HEK293 (cell line): ENCODE measurements around the gene TP53BP2.

Experiments used
- CTCF ChIA-PET: fragments of 350-600 bp; formaldehyde crosslinking; extraction: SDS; loops from one replicate; lab custom pipeline; 2021; ENCODE audit warnings: antibody characterized with exemption; lab: Yijun Ruan, JAX
- POLR2A ChIA-PET: fragments of 300-600 bp; formaldehyde crosslinking; extraction: SDS; loops from one replicate; lab custom pipeline; 2020; ENCODE audit warnings: antibody characterized with exemption, inconsistent platforms; lab: Yijun Ruan, JAX
- H3K27ac ChIP-seq: fragments of 200-500 bp; sonication (Bioruptor generic); 2 replicates; pipeline ENCODE4 v1.5.1; 2014; ENCODE audit warnings: low read depth, low read length, control low read depth, inconsistent platforms; ENCODE audit errors: extremely low read depth
- H3K36me3 ChIP-seq, 2 experiments: fragments of 200-500 bp in 1 of 2; sonication (Bioruptor generic) in 1 of 2; 1 replicate in 1 of 2; 2 replicates in 1 of 2; pipeline ENCODE4 v1.5.1; 2014 to 2017; ENCODE audit warnings: inconsistent platforms in 2 of 2, low read length in 2 of 2; ENCODE audit not compliant: control insufficient read depth in 2 of 2, insufficient read depth in 1 of 2
- H3K4me1 ChIP-seq: fragments of 200-500 bp; sonication (Bioruptor generic); 2 replicates; pipeline ENCODE4 v1.5.1; 2014; ENCODE audit warnings: mild to moderate bottlenecking, low read length, inconsistent platforms; ENCODE audit not compliant: control insufficient read depth, insufficient read depth
- H3K4me3 ChIP-seq: 2 replicates; pipeline ENCODE4 v1.5.1; 2011; ENCODE audit warnings: low read depth, mild to moderate bottlenecking, control low read depth, low read length, moderate library complexity
- H3K9me3 ChIP-seq: fragments of 200-500 bp; sonication (Bioruptor generic); 2 replicates; pipeline ENCODE4 v1.5.1; 2014; ENCODE audit warnings: low read depth, low read length, inconsistent platforms; ENCODE audit not compliant: control insufficient read depth, insufficient read depth
- GLI4 ChIP-seq: fragments of 450-650 bp; formaldehyde crosslinking; IDR thresholded peaks from 2 replicates; pipeline ENCODE4 v1.5.1; 2016; ENCODE audit warnings: missing biosample characterization, missing genetic modification characterization
- GLIS2 ChIP-seq: fragments of 450-650 bp; formaldehyde crosslinking; IDR thresholded peaks from 2 replicates; pipeline ENCODE4 v1.5.1; 2016; ENCODE audit warnings: missing biosample characterization, missing genetic modification characterization
- SP3 ChIP-seq: fragments of 450-650 bp; formaldehyde crosslinking; IDR thresholded peaks from 2 replicates; pipeline ENCODE4 v1.5.1; 2016; ENCODE audit warnings: missing biosample characterization, missing genetic modification characterization
- ZBTB17 ChIP-seq: fragments of 450-650 bp; formaldehyde crosslinking; IDR thresholded peaks from 2 replicates; pipeline ENCODE4 v1.5.1; 2016; ENCODE audit warnings: missing biosample characterization, missing genetic modification characterization
- ZBTB7A ChIP-seq: fragments of 450-650 bp; formaldehyde crosslinking; IDR thresholded peaks from 2 replicates; pipeline ENCODE4 v1.5.1; 2016; ENCODE audit warnings: low read depth, missing biosample characterization, missing genetic modification characterization
- ZFP69B ChIP-seq: fragments of 450-650 bp; formaldehyde crosslinking; IDR thresholded peaks from 2 replicates; pipeline ENCODE4 v1.5.1; 2016; ENCODE audit warnings: missing biosample characterization, missing genetic modification characterization
- ZNF202 ChIP-seq: fragments of 450-650 bp; formaldehyde crosslinking; IDR thresholded peaks from 2 replicates; pipeline ENCODE4 v1.5.1; 2016; ENCODE audit warnings: missing biosample characterization, missing genetic modification characterization, borderline replicate concordance
- ZNF239 ChIP-seq: fragments of 450-650 bp; formaldehyde crosslinking; IDR thresholded peaks from 2 replicates; pipeline ENCODE4 v1.5.1; 2016; ENCODE audit warnings: missing biosample characterization, missing genetic modification characterization
- ZNF324 ChIP-seq: fragments of 450-650 bp; formaldehyde crosslinking; IDR thresholded peaks from 2 replicates; pipeline ENCODE4 v1.5.1; 2016; ENCODE audit warnings: missing biosample characterization, missing genetic modification characterization
- ZNF521 ChIP-seq: fragments of 450-650 bp; formaldehyde crosslinking; IDR thresholded peaks from 2 replicates; pipeline ENCODE4 v1.5.1; 2017; ENCODE audit warnings: missing biosample characterization, mild to moderate bottlenecking, missing genetic modification characterization
- ZNF530 ChIP-seq: fragments of 450-650 bp; formaldehyde crosslinking; IDR thresholded peaks from 2 replicates; pipeline ENCODE4 v1.5.1; 2016; ENCODE audit warnings: low read depth, missing biosample characterization, missing genetic modification characterization
- ZNF624 ChIP-seq: fragments of 450-650 bp; formaldehyde crosslinking; IDR thresholded peaks from 2 replicates; pipeline ENCODE4 v1.5.1; 2017; ENCODE audit warnings: missing biosample characterization, missing genetic modification characterization
- ZNF629 ChIP-seq: fragments of 450-650 bp; formaldehyde crosslinking; IDR thresholded peaks from 2 replicates; pipeline ENCODE4 v1.5.1; 2017; ENCODE audit warnings: missing biosample characterization, missing genetic modification characterization
- ZNF670 ChIP-seq: fragments of 450-650 bp; formaldehyde crosslinking; IDR thresholded peaks from 2 replicates; pipeline ENCODE4 v1.5.1; 2016; ENCODE audit warnings: missing biosample characterization, missing genetic modification characterization, low read depth
- ZNF747 ChIP-seq: fragments of 450-650 bp; formaldehyde crosslinking; IDR thresholded peaks from 2 replicates; pipeline ENCODE4 v1.5.1; 2016; ENCODE audit warnings: missing biosample characterization, missing genetic modification characterization
- ZNF776 ChIP-seq: fragments of 450-650 bp; formaldehyde crosslinking; IDR thresholded peaks from 2 replicates; pipeline ENCODE4 v1.5.0; 2017; ENCODE audit warnings: missing biosample characterization, missing genetic modification characterization, borderline replicate concordance
- ZNF843 ChIP-seq: fragments of 450-650 bp; formaldehyde crosslinking; IDR thresholded peaks from 2 replicates; pipeline ENCODE4 v1.5.1; 2016; ENCODE audit warnings: missing biosample characterization, missing genetic modification characterization
- ZXDB ChIP-seq: fragments of 450-650 bp; formaldehyde crosslinking; IDR thresholded peaks from 2 replicates; pipeline ENCODE4 v1.5.1; 2016; ENCODE audit warnings: missing biosample characterization, missing genetic modification characterization
- TF ChIP-seq, protein P1 (sequence below): fragments of 450-650 bp; formaldehyde crosslinking; IDR thresholded peaks from 2 replicates; pipeline ENCODE4 v1.5.1; 2016; ENCODE audit warnings: missing biosample characterization, missing genetic modification characterization
- TF ChIP-seq, protein P2 (sequence below): fragments of 450-650 bp; formaldehyde crosslinking; IDR thresholded peaks from 2 replicates; pipeline ENCODE4 v1.5.1; 2017; ENCODE audit warnings: missing biosample characterization, missing genetic modification characterization
- TF ChIP-seq, protein P3 (sequence below): IDR thresholded peaks from 2 replicates; pipeline ENCODE4 v1.6.1; 2011; ENCODE audit warnings: mild to moderate bottlenecking, low read depth, low read length, borderline replicate concordance
- TF ChIP-seq, protein P4 (sequence below): fragments of 450-650 bp; formaldehyde crosslinking; IDR thresholded peaks from 2 replicates; pipeline ENCODE4 v1.5.1; 2016; ENCODE audit warnings: missing biosample characterization, missing genetic modification characterization
- TF ChIP-seq, protein P5 (sequence below): fragments of 450-650 bp; formaldehyde crosslinking; IDR thresholded peaks from 2 replicates; pipeline ENCODE4; 2016; ENCODE audit warnings: missing biosample characterization, missing genetic modification characterization
- TF ChIP-seq, protein P6 (sequence below): fragments of 450-650 bp; formaldehyde crosslinking; IDR thresholded peaks from 2 replicates; pipeline ENCODE4 v1.5.1; 2017; ENCODE audit warnings: missing biosample characterization, missing genetic modification characterization

Gene TP53BP2

DNA sequence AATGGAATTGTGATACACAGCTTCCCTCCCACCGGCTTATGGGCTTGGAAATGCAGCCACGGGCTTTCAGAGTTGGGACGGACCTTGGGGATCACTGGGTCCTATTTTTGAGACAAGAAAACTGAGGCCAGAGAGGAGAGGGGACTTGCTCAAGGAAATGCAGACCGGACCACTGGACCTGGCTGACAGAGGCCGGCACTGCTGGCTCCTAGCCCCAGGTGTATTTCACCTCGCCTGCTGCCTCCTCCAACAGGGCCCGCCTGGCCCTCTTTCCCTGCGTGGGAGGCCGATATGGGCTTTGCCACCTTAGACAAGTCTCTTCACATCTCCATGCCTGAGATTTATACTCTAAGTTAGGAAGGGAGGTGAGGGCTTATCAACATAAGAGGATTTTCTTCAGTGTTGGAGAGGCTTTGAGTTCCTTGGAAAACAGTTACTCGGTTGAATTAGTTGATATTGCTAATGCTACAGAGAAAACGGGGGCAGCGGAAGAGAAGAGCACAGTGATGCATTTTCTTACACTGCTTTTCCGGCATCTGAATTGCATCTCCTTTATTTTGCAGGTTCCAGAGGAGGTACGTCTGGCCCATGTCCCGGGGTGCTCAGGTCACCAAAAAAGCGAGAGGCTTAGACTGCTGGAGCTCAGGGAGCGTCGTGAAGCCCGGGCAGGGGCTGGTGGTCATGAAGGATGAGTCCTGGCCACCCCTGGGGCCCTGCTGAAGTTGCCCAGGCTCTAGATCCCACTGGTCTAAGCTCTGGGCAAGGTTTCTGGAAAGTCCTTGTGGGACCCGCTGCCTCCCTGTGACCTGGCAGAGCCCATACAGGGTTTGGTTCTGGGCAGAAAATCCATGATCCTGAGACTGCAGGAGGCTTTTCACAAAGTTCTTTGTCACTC lies 88.7 kb downstream of the TP53BP2 start:
- POLR2A ChIA-PET: no interaction called here

DNA sequence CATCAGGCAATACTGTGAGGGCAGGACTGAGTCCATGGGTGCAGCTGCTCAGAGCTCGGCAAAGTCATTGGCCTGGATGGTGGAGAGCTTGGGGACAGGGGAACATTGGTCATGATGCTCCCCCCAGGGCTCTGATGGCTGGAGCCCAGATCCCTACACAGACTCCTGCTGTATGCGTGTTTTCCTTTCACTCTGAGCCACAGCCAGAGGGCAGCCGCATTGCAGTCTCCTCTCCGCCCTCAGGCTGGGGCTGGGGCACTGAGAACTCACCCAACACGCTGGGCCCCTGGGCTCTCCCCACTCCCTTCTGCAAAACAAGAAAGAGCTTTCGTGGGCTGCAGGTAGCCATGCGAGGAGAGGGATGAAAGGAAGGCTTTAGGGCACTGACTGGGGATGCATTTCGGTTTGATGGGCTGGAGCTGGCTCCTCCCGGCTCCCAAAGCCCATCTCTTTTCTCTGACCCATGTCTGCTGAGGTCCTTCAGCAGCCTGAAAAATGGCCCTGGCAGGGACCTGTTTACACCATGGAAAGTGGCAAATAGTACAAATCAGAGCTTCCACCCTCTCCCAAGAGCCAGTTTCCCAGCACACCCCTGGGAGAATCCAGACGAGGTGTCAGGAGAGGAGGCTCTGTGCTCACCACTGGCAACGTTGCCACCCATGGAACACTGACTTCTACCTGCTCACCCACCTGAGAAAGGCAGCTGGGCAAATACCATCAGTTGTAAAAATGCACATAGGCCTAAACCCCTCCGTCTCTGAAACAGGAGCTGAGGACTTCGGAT lies 89.6 kb downstream of the TP53BP2 start:
- no peak overlapping the region for H3K4me3 ChIP-seq
- CTCF ChIA-PET: interaction anchor here (0.7 to 1.5 kb wide), 3 partner anchors 55 to 351 kb away, joined by 3 to 4 read pairs (median 4); no protein-coding TSS in a partner anchor
- POLR2A ChIA-PET: no interaction called here
- H3K9me3 ChIP-seq: no peaks in the 10 kb centered on the region
- H3K36me3 ChIP-seq: peaks cover 27 to 95% of the 10 kb centered on the region in 2 experiments; a peak in 2 of 3 replicates
- H3K27ac ChIP-seq: no peak overlapping the region
- no peaks in the 10 kb centered on the region for H3K4me1 ChIP-seq
- TF ChIP-seq ZNF202 (no peak), ZNF629 (tag by site-specific recombination) (no peak), GLIS2 (no peak), GLI4 (tag by site-specific recombination) (no peak), ZNF747 (no peak), ZNF843 (no peak), ZXDB (no peak)
- TF ChIP-seq, protein P1, sequence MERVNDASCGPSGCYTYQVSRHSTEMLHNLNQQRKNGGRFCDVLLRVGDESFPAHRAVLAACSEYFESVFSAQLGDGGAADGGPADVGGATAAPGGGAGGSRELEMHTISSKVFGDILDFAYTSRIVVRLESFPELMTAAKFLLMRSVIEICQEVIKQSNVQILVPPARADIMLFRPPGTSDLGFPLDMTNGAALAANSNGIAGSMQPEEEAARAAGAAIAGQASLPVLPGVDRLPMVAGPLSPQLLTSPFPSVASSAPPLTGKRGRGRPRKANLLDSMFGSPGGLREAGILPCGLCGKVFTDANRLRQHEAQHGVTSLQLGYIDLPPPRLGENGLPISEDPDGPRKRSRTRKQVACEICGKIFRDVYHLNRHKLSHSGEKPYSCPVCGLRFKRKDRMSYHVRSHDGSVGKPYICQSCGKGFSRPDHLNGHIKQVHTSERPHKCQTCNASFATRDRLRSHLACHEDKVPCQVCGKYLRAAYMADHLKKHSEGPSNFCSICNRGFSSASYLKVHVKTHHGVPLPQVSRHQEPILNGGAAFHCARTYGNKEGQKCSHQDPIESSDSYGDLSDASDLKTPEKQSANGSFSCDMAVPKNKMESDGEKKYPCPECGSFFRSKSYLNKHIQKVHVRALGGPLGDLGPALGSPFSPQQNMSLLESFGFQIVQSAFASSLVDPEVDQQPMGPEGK (tag by site-specific recombination): no peak
- TF ChIP-seq, protein P2, sequence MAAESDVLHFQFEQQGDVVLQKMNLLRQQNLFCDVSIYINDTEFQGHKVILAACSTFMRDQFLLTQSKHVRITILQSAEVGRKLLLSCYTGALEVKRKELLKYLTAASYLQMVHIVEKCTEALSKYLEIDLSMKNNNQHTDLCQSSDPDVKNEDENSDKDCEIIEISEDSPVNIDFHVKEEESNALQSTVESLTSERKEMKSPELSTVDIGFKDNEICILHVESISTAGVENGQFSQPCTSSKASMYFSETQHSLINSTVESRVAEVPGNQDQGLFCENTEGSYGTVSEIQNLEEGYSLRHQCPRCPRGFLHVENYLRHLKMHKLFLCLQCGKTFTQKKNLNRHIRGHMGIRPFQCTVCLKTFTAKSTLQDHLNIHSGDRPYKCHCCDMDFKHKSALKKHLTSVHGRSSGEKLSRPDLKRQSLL (tag by site-specific recombination): no peak

More for the DNA sequence above, 88.7 kb downstream of the TP53BP2 start:
- H3K27ac ChIP-seq: no peak overlapping the region
- peaks cover 32 to 94% of the 10 kb centered on the region in 2 experiments for H3K36me3 ChIP-seq
- no peak overlapping the region for H3K4me3 ChIP-seq
- CTCF ChIA-PET: interaction anchor here (0.7 to 1.5 kb wide), 3 partner anchors 8 to 350 kb away, joined by 3 to 4 read pairs (median 4); no protein-coding TSS in a partner anchor
- H3K4me1 ChIP-seq: no peaks in the 10 kb centered on the region
- H3K9me3 ChIP-seq: no peaks in the 10 kb centered on the region
- TF ChIP-seq ZNF239 (tag by site-specific recombination) (no peak), ZFP69B (tag by site-specific recombination) (no peak), ZNF776 (tag by site-specific recombination) (no peak), ZNF521 (no peak), ZBTB17 (tag by site-specific recombination) (no peak), ZNF324 (tag by site-specific recombination) (no peak), ZNF624 (tag by site-specific recombination) (no peak), ZBTB7A (no peak), SP3 (tag by site-specific recombination) (no peak), ZNF530 (tag by site-specific recombination) (no peak), ZNF202 (no peak), ZNF670 (tag by site-specific recombination) (no peak)
- TF ChIP-seq, protein P3, sequence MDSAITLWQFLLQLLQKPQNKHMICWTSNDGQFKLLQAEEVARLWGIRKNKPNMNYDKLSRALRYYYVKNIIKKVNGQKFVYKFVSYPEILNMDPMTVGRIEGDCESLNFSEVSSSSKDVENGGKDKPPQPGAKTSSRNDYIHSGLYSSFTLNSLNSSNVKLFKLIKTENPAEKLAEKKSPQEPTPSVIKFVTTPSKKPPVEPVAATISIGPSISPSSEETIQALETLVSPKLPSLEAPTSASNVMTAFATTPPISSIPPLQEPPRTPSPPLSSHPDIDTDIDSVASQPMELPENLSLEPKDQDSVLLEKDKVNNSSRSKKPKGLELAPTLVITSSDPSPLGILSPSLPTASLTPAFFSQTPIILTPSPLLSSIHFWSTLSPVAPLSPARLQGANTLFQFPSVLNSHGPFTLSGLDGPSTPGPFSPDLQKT: no peak
- TF ChIP-seq, protein P4, sequence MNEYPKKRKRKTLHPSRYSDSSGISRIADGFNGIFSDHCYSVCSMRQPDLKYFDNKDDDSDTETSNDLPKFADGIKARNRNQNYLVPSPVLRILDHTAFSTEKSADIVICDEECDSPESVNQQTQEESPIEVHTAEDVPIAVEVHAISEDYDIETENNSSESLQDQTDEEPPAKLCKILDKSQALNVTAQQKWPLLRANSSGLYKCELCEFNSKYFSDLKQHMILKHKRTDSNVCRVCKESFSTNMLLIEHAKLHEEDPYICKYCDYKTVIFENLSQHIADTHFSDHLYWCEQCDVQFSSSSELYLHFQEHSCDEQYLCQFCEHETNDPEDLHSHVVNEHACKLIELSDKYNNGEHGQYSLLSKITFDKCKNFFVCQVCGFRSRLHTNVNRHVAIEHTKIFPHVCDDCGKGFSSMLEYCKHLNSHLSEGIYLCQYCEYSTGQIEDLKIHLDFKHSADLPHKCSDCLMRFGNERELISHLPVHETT: no peak
- TF ChIP-seq, protein P5, sequence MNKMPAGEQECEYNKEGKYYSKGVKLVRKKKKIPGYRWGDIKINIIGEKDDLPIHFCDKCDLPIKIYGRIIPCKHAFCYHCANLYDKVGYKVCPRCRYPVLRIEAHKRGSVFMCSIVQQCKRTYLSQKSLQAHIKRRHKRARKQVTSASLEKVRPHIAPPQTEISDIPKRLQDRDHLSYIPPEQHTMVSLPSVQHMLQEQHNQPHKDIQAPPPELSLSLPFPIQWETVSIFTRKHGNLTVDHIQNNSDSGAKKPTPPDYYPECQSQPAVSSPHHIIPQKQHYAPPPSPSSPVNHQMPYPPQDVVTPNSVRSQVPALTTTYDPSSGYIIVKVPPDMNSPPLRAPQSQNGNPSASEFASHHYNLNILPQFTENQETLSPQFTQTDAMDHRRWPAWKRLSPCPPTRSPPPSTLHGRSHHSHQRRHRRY (tag by site-specific recombination): no peak
- TF ChIP-seq, protein P6, sequence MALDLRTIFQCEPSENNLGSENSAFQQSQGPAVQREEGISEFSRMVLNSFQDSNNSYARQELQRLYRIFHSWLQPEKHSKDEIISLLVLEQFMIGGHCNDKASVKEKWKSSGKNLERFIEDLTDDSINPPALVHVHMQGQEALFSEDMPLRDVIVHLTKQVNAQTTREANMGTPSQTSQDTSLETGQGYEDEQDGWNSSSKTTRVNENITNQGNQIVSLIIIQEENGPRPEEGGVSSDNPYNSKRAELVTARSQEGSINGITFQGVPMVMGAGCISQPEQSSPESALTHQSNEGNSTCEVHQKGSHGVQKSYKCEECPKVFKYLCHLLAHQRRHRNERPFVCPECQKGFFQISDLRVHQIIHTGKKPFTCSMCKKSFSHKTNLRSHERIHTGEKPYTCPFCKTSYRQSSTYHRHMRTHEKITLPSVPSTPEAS (tag by site-specific recombination): no peak
- TF ChIP-seq, all 188 proteins: peak for 0
